HCT116 (cell line): ENCODE measurements around the gene MYPN. TPM values are rescaled to one million over a fixed set of nuclear protein-coding genes. Genes with fewer than 3 reads are reported as not detected.

Experiments used
- ATAC-seq: fragments of 200-7000 bp; cut with Tn5 transposase; 2 replicates; pipeline ENCODE4 v1.9.1; 2020; ENCODE audit warnings: mild to moderate bottlenecking, moderate library complexity
- BruUV-seq: library from RNA; stranded (reverse); fragments of 400-500 nt; replicated peaks from 2 replicates; lab custom pipeline; 2021; lab: Mats Ljungman, UMichigan
- CTCF ChIA-PET: fragments of 300-600 bp; sonication (Branson Sonifier 250); formaldehyde crosslinking; loops from one replicate; lab custom pipeline; 2021; ENCODE audit warnings: antibody characterized with exemption; lab: Charles Lee
- POLR2A ChIA-PET: fragments of 300-600, 350-600 bp; sonication (Branson Sonifier 250); formaldehyde crosslinking; loops from one replicate; lab custom pipeline; 2021; ENCODE audit warnings: antibody characterized with exemption; lab: Charles Lee
- RAD21 ChIA-PET, 2 experiments: fragments of 300-600 bp; sonication (Branson Sonifier 250); formaldehyde crosslinking; loops; one replicate each; lab custom pipeline; 2023; ENCODE audit warnings: low total read pairs in 2 of 2; ENCODE audit not compliant: uncharacterized antibody in 2 of 2, unreplicated experiment in 2 of 2, low non-redundant PET in 1 of 2; lab: Charles Lee
- DNase-seq: peaks from one replicate; pipeline ENCODE4 v3.0.0-alpha.2; 2010; ENCODE audit warnings: low read depth, low spot score
- H2AFZ ChIP-seq: fragments of 200-600 bp; shearing (Covaris generic), sonication (generic); 2 replicates; pipeline ENCODE4 v1.6.1; 2017; ENCODE audit warnings: low read depth, mixed run types, mixed read lengths, antibody characterized with exemption, low read length; ENCODE audit not compliant: poor library complexity, severe bottlenecking
- H3K27ac ChIP-seq: 2 replicates; pipeline ENCODE4 v1.5.1; 2012; ENCODE audit warnings: low read depth, low read length
- H3K27me3 ChIP-seq: fragments of 200-600 bp; sonication (generic); 2 replicates; pipeline ENCODE4 v1.6.1; 2016; ENCODE audit warnings: mixed run types, low read length, mixed read lengths; ENCODE audit not compliant: insufficient read depth
- H3K36me3 ChIP-seq, 2 experiments: fragments of 200-500 bp in 1 of 2; fragments of 200-600 bp in 1 of 2; sonication (Bioruptor generic) in 1 of 2; sonication (generic) in 1 of 2; 2 replicates each; pipeline versions ENCODE4 v1.5.1 to v1.6.1; 2014 to 2016; ENCODE audit warnings: low read length in 2 of 2, inconsistent platforms in 1 of 2, mixed read lengths in 1 of 2, mixed run types in 1 of 2; ENCODE audit not compliant: insufficient read depth in 2 of 2, control insufficient read depth in 1 of 2
- H3K4me1 ChIP-seq, 2 experiments: fragments of 200-600 bp in 1 of 2; sonication (generic) in 1 of 2; 2 replicates each; pipeline versions ENCODE4 v1.5.1 to v1.6.1; 2012 to 2017; ENCODE audit warnings: low read length in 2 of 2, inconsistent platforms in 1 of 2, mild to moderate bottlenecking in 1 of 2, mixed read lengths in 1 of 2, mixed run types in 1 of 2, moderate library complexity in 1 of 2; ENCODE audit not compliant: insufficient read depth in 2 of 2, control insufficient read depth in 1 of 2
- H3K4me2 ChIP-seq: fragments of 200-600 bp; sonication (generic); 2 replicates; pipeline ENCODE4 v1.6.1; 2017; ENCODE audit warnings: mixed run types, low read length, mixed read lengths
- H3K4me3 ChIP-seq, 2 experiments: fragments of 200-600 bp in 1 of 2; sonication (generic) in 1 of 2; replicated peaks in 1 of 2; 2 replicates each; pipeline ENCODE4 v1.5.1; 2011 to 2016; ENCODE audit warnings: low read length in 2 of 2, control low read depth in 1 of 2, low read depth in 1 of 2, mild to moderate bottlenecking in 1 of 2, mixed read lengths in 1 of 2, mixed run types in 1 of 2
- H3K79me2 ChIP-seq: fragments of 200-600 bp; sonication (generic); 2 replicates; pipeline ENCODE4 v1.6.1; 2017; ENCODE audit warnings: mild to moderate bottlenecking, mixed run types, low read length, moderate library complexity, mixed read lengths; ENCODE audit not compliant: insufficient read depth
- H3K9ac ChIP-seq: fragments of 200-600 bp; sonication (generic); 2 replicates; pipeline ENCODE4 v1.6.1; 2016; ENCODE audit warnings: low read length, mixed read lengths
- H3K9me2 ChIP-seq: fragments of 200-600 bp; sonication (generic), shearing (Covaris generic); 2 replicates; pipeline ENCODE4 v1.6.1; 2017; ENCODE audit warnings: mixed run types, mild to moderate bottlenecking, moderate library complexity; ENCODE audit not compliant: insufficient read depth
- H3K9me3 ChIP-seq, 2 experiments: fragments of 200-500 bp in 1 of 2; fragments of 200-600 bp in 1 of 2; sonication (Bioruptor generic) in 1 of 2; sonication (generic) in 1 of 2; 2 replicates each; pipeline ENCODE4 v1.6.1; 2014 to 2017; ENCODE audit warnings: low read length in 2 of 2, mixed read lengths in 2 of 2, inconsistent platforms in 1 of 2, low read depth in 1 of 2, mild to moderate bottlenecking in 1 of 2, mixed run types in 1 of 2, moderate library complexity in 1 of 2; ENCODE audit not compliant: control insufficient read depth in 1 of 2, insufficient read depth in 1 of 2
- H4K20me1 ChIP-seq: fragments of 200-600 bp; sonication (generic), shearing (Covaris generic); 2 replicates; pipeline ENCODE4 v1.6.1; 2017; ENCODE audit warnings: mixed run types, mild to moderate bottlenecking, moderate library complexity; ENCODE audit not compliant: insufficient read depth
- CBX3 ChIP-seq: IDR thresholded peaks from 2 replicates; pipeline ENCODE4 v1.6.1; 2012; ENCODE audit warnings: low read depth
- CTCF ChIP-seq, 3 experiments: fragments of 200-600 bp in 1 of 3; sonication (generic) in 1 of 3; IDR thresholded peaks in 2 of 3; conservative IDR thresholded peaks in 1 of 3; 2 replicates each; pipeline ENCODE4 v1.5.1; 2012 to 2017; ENCODE audit warnings: low read depth in 2 of 3, low read length in 2 of 3, antibody characterized with exemption in 1 of 3, borderline replicate concordance in 1 of 3, control low read depth in 1 of 3, mild to moderate bottlenecking in 1 of 3, mixed read lengths in 1 of 3, mixed run types in 1 of 3, moderate library complexity in 1 of 3; ENCODE audit not compliant: insufficient read depth in 1 of 3
- EGR1 ChIP-seq: IDR thresholded peaks from 2 replicates; pipeline ENCODE4 v1.6.1; 2012; ENCODE audit warnings: low read depth
- EZH2phosphoT487 ChIP-seq: fragments of 200-600 bp; IDR thresholded peaks from 2 replicates; pipeline ENCODE4 v1.6.1; 2018; ENCODE audit warnings: antibody characterized with exemption, borderline replicate concordance
- FOSL1 ChIP-seq: IDR thresholded peaks from 2 replicates; pipeline ENCODE4 v1.6.1; 2012; ENCODE audit warnings: low read depth
- POLR2A ChIP-seq: IDR thresholded peaks from 2 replicates; pipeline ENCODE4 v1.7.0; 2011; ENCODE audit warnings: borderline replicate concordance; ENCODE audit not compliant: insufficient read depth, insufficient read length; ENCODE audit errors: extremely low read depth
- RAD21 ChIP-seq: IDR thresholded peaks from 2 replicates; pipeline ENCODE4 v1.6.1; 2012; ENCODE audit warnings: low read depth, mild to moderate bottlenecking
- REST ChIP-seq: IDR thresholded peaks from 2 replicates; pipeline ENCODE4 v1.6.1; 2012; ENCODE audit warnings: low read depth
- SP1 ChIP-seq: IDR thresholded peaks from 2 replicates; pipeline ENCODE4 v1.6.1; 2012; ENCODE audit warnings: low read depth
- TCF7L2 ChIP-seq: IDR thresholded peaks from 2 replicates; pipeline ENCODE4 v1.7.0; 2011; ENCODE audit warnings: borderline replicate concordance, inconsistent platforms; ENCODE audit not compliant: insufficient read depth, insufficient read length; ENCODE audit errors: extremely low read depth
- ZFX ChIP-seq: fragments of 450-650 bp; IDR thresholded peaks from 2 replicates; pipeline ENCODE4 v1.6.1; 2017
- ZNF274 ChIP-seq: fragments of 200-500 bp; sonication (Bioruptor generic); IDR thresholded peaks from 2 replicates; pipeline ENCODE4 v1.6.1; 2014; ENCODE audit warnings: mild to moderate bottlenecking, low read depth, low read length, inconsistent platforms
- intact Hi-C: fragments of 100-400 bp; cut with micrococcal nuclease; formaldehyde crosslinking; loops from 2 replicates; pipeline ENCODE4 v1.10.0; 2022
- total RNA-seq: library from RNA; stranded (reverse); gene quantifications from one replicate; pipeline ENCODE4 v1.2.1, GENCODE V29; 2021; ENCODE audit not compliant: unreplicated experiment

Gene MYPN
- total RNA-seq, 1 experiment from 2014 or later: 0.34 TPM

GRCh38 chr10:68224810-68225209, 115.5 kb downstream of the MYPN start:
- Histone ChIP-seq H3K9me3 (no peaks in the 10 kb centered on the region), H3K9me2 (no peaks in the 10 kb centered on the region), H2AFZ (no peak overlapping the region), H3K36me3 (no peaks in the 10 kb centered on the region), H3K4me1 (no peaks in the 10 kb centered on the region), H3K27ac (no peak overlapping the region), H3K9ac (no peak overlapping the region), H3K4me3 (no peak overlapping the region), H4K20me1 (no peaks in the 10 kb centered on the region), H3K4me2 (no peak overlapping the region), H3K79me2 (no peaks in the 10 kb centered on the region), H3K27me3 (no peaks in the 10 kb centered on the region)
- ChIA-PET RAD21 (no interaction called here), CTCF (interaction anchor here (2.2 kb wide), 1 partner anchor 12 kb away, joined by 13 read pairs; no protein-coding TSS in a partner anchor), POLR2A (no interaction called here)
- ATAC-seq: no peak
- TF ChIP-seq FOSL1 (no peak), ZNF274 (no peak), TCF7L2 (no peak), POLR2A (no peak), EGR1 (no peak), REST (no peak), EZH2phosphoT487 (no peak), CBX3 (no peak), SP1 (no peak), RAD21 (no peak), ZFX (no peak), CTCF (IDR thresholded peaks at IDR 0.05 in 2 of 3, conservative IDR thresholded peaks at IDR 0.05 in 1 of 3; ENCODE audit: borderline replicate concordance in 1 of 3, insufficient read depth in 1 of 3, low read depth in 2 of 3, low read length in 2 of 3) (no peak)
- intact Hi-C loops: no loop called here
- DNase-seq: no peak
- no TSS peak for BruUV-seq
